GM18858 (cell line): Measurements from ENCODE around the gene RTN4RL2.

Source experiments
- ATAC-seq: cut with Tn5 transposase; IDR thresholded peaks from one replicate; pipeline ENCODE4 v1.9.1; 2021; ENCODE audit not compliant: unreplicated experiment

Gene RTN4RL2

GRCh38 chr11:57523419-57523818, 63.1 kb downstream of the RTN4RL2 start:
- no peak for ATAC-seq
